CD4-positive, alpha-beta memory T cell (primary cell): ENCODE results near the gene TRAPPC10. TPM values are rescaled to one million over a fixed set of nuclear protein-coding genes. Genes with fewer than 3 reads are reported as not detected.

Source experiments
- CTCF ChIA-PET: fragments of 350-600 bp; sonication (Branson Sonifier 250); formaldehyde crosslinking; loops from one replicate; lab custom pipeline; 2021; ENCODE audit warnings: inconsistent platforms; ENCODE audit not compliant: partially characterized antibody; lab: Charles Lee
- POLR2A ChIA-PET: fragments of 350-600 bp; sonication (Branson Sonifier 250); formaldehyde crosslinking; loops from one replicate; lab custom pipeline; 2021; ENCODE audit not compliant: partially characterized antibody; lab: Charles Lee
- DNase-seq, 5 donors: peaks; one replicate each; pipeline versions ENCODE4 v3.0.0 to v3.0.0-alpha.2; 2020 to 2022; ENCODE audit warnings: mixed read lengths in 1 of 5
- H3K27ac ChIP-seq: one replicate; pipeline ENCODE4 v1.7.0; 2013; ENCODE audit warnings: low read depth, low read length
- H3K27me3 ChIP-seq: 2 replicates; pipeline ENCODE4 v1.7.0; 2013; ENCODE audit warnings: mild to moderate bottlenecking, low read length, moderate library complexity; ENCODE audit not compliant: insufficient read depth
- H3K36me3 ChIP-seq: 2 replicates; pipeline ENCODE4 v1.7.0; 2013; ENCODE audit warnings: mild to moderate bottlenecking, low read length, moderate library complexity; ENCODE audit not compliant: insufficient read depth
- H3K4me1 ChIP-seq: 2 replicates; pipeline ENCODE4 v1.7.0; 2013; ENCODE audit warnings: mild to moderate bottlenecking, low read length, moderate library complexity; ENCODE audit not compliant: insufficient read depth
- H3K4me3 ChIP-seq, 2 donors: one replicate each; pipeline ENCODE4 v1.7.0; 2013; ENCODE audit warnings: low read length in 2 of 2, mild to moderate bottlenecking in 1 of 2
- H3K9me3 ChIP-seq, 2 donors: one replicate each; pipeline ENCODE4 v1.7.0; 2013; ENCODE audit warnings: low read length in 2 of 2, control low read depth in 1 of 2; ENCODE audit not compliant: control insufficient read depth in 1 of 2
- H3K27ac Mint-ChIP-seq, 7 donors: one replicate each; pipeline ENCODE4 v1.8.0; 2020 to 2021; ENCODE audit warnings: mixed read lengths in 7 of 7, mild to moderate bottlenecking in 6 of 7, inconsistent platforms in 3 of 7, moderate library complexity in 3 of 7
- H3K27me3 Mint-ChIP-seq, 2 donors: one replicate each; pipeline ENCODE4 v1.8.0; 2020 to 2021; ENCODE audit warnings: mixed read lengths in 2 of 2
- H3K36me3 Mint-ChIP-seq, 2 donors: one replicate each; pipeline ENCODE4 v1.8.0; 2020 to 2021; ENCODE audit warnings: mixed read lengths in 2 of 2, inconsistent platforms in 1 of 2, mild to moderate bottlenecking in 1 of 2
- H3K4me1 Mint-ChIP-seq, 4 donors: one replicate each; pipeline ENCODE4 v1.8.0; 2020 to 2021; ENCODE audit warnings: mixed read lengths in 4 of 4, mild to moderate bottlenecking in 1 of 4
- H3K4me3 Mint-ChIP-seq, 8 donors: one replicate each; pipeline ENCODE4 v1.8.0; 2020 to 2021; ENCODE audit warnings: mixed read lengths in 8 of 8, mild to moderate bottlenecking in 7 of 8, moderate library complexity in 6 of 8, inconsistent platforms in 3 of 8
- H3K9me3 Mint-ChIP-seq, 8 donors: one replicate each; pipeline ENCODE4 v1.8.0; 2020 to 2021; ENCODE audit warnings: mixed read lengths in 8 of 8, mild to moderate bottlenecking in 5 of 8, inconsistent platforms in 3 of 8, moderate library complexity in 1 of 8
- intact Hi-C: fragments of 100-400 bp; cut with micrococcal nuclease; formaldehyde crosslinking; loops from one replicate; pipeline ENCODE4 v1.15.1; 2023
- polyA plus RNA-seq, 2 donors: library from polyadenylated mRNA; unstranded; fragments of 300-500 nt; fragmentation: Illumina TruSeq; gene quantifications; one replicate each; pipeline ENCODE4 v1.2.3, GENCODE V29; 2021
- total RNA-seq, 2 experiments: library from RNA; stranded (reverse); gene quantifications; one replicate each; pipeline ENCODE4 v1.2.3, GENCODE V29; 2021

The TRAPPC10 gene
- total and polyA plus RNA-seq, 4 experiments from 2014 or later = 17.7 to 95.5 (median 67.2) TPM

GRCh38 chr21:43983390-43983789 lies 28.7 kb upstream of the TRAPPC10 start:
- H3K4me3 Mint-ChIP-seq = no peak overlapping the region
- H3K36me3 Mint-ChIP-seq = peaks cover 0 to 28% of the 10 kb centered on the region in 2 donors
- H3K36me3 ChIP-seq = peaks cover 19% of the 10 kb centered on the region
- intact Hi-C loops = no loop called here
- H3K4me3 ChIP-seq = no peak overlapping the region
- H3K27me3 ChIP-seq = no peaks in the 10 kb centered on the region
- peaks cover 13% of the 10 kb centered on the region for H3K4me1 ChIP-seq
- H3K4me1 Mint-ChIP-seq = peaks cover 9 to 20% (median 14%) of the 10 kb centered on the region in 4 donors
- CTCF ChIA-PET = no interaction called here
- peak overlapping the region in 1 of 7 donors; percentile 42 for H3K27ac Mint-ChIP-seq
- no peaks in the 10 kb centered on the region for H3K9me3 ChIP-seq
- H3K27ac ChIP-seq = no peak overlapping the region
- no peaks in the 10 kb centered on the region for H3K9me3 Mint-ChIP-seq
- POLR2A ChIA-PET = no interaction called here
- no peak for DNase-seq
- H3K27me3 Mint-ChIP-seq = no peaks in the 10 kb centered on the region

- peaks cover 0 to 28% of the 10 kb centered on the region in 2 donors for H3K36me3 Mint-ChIP-seq
- H3K27ac Mint-ChIP-seq = peak overlapping the region in 2 of 7 donors; percentile 42 to 59
Observed at GRCh38 chr21:43983860-43984420, 28.2 kb upstream of the TRAPPC10 start.

GRCh38 chr21:43984905-43985689 lies 27.0 kb upstream of the TRAPPC10 start:
- Histone ChIP-seq H3K36me3 (peaks cover 16% of the 10 kb centered on the region), H3K4me3 (no peak overlapping the region), H3K4me1 (peaks cover 13% of the 10 kb centered on the region), H3K9me3 (no peaks in the 10 kb centered on the region), H3K27me3 (no peaks in the 10 kb centered on the region), H3K27ac (no peak overlapping the region)
- Mint-ChIP-seq H3K4me1 (peaks cover 9 to 20% (median 14%) of the 10 kb centered on the region in 4 donors), H3K27ac (peak overlapping the region; percentile 5 to 83 (median 38)), H3K9me3 (no peaks in the 10 kb centered on the region), H3K4me3 (peak overlapping the region in 2 of 8 donors; percentile 3 to 19), H3K27me3 (no peaks in the 10 kb centered on the region), H3K36me3 (peaks cover 0 to 23% of the 10 kb centered on the region in 2 donors)
- POLR2A ChIA-PET = no interaction called here
- DNase-seq = peak in 1 of 5 donors; percentile 6
- intact Hi-C loops = no loop called here
- CTCF ChIA-PET = interaction anchor here (1.4 kb wide), 1 partner anchor 10 kb away, joined by 5 read pairs; no protein-coding TSS in a partner anchor

More at GRCh38 chr21:43983860-43984420, 28.2 kb upstream of the TRAPPC10 start:
- Histone ChIP-seq H3K9me3 (no peaks in the 10 kb centered on the region), H3K4me3 (no peak overlapping the region), H3K27me3 (no peaks in the 10 kb centered on the region), H3K27ac (no peak overlapping the region), H3K4me1 (peaks cover 13% of the 10 kb centered on the region), H3K36me3 (peaks cover 16% of the 10 kb centered on the region)
- intact Hi-C loops = no loop called here
- Mint-ChIP-seq H3K4me1 (peaks cover 9 to 20% (median 14%) of the 10 kb centered on the region in 4 donors), H3K27me3 (no peaks in the 10 kb centered on the region), H3K4me3 (no peak overlapping the region), H3K9me3 (no peaks in the 10 kb centered on the region)
- ChIA-PET CTCF (interaction anchor here (0.6 to 1.4 kb wide), 2 partner anchors 9 to 1258 kb away, joined by 3 to 5 read pairs; no protein-coding TSS in a partner anchor), POLR2A (no interaction called here)
- no peak for DNase-seq

GRCh38 chr21:43985690-43986251 lies 26.3 kb upstream of the TRAPPC10 start:
- Mint-ChIP-seq H3K4me3 (peak overlapping the region in 2 of 8 donors; percentile 41 to 54), H3K9me3 (no peaks in the 10 kb centered on the region), H3K27ac (peak overlapping the region in 5 of 7 donors; percentile 8 to 83 (median 66)), H3K27me3 (no peaks in the 10 kb centered on the region), H3K4me1 (peaks cover 9 to 20% (median 14%) of the 10 kb centered on the region in 4 donors), H3K36me3 (peaks cover 0 to 20% of the 10 kb centered on the region in 2 donors)
- POLR2A ChIA-PET = no interaction called here
- no peaks in the 10 kb centered on the region for H3K9me3 ChIP-seq
- CTCF ChIA-PET = no interaction called here
- H3K27ac ChIP-seq = no peak overlapping the region
- H3K4me1 ChIP-seq = peaks cover 13% of the 10 kb centered on the region
- no peak for DNase-seq
- peaks cover 10% of the 10 kb centered on the region for H3K36me3 ChIP-seq
- no peak overlapping the region for H3K4me3 ChIP-seq
- no peaks in the 10 kb centered on the region for H3K27me3 ChIP-seq
- intact Hi-C loops = no loop called here

GRCh38 chr21:43986544-43987451 lies 25.3 kb upstream of the TRAPPC10 start:
- peaks cover 13% of the 10 kb centered on the region for H3K4me1 ChIP-seq
- peak overlapping the region in 2 of 7 donors; percentile 15 to 74 for H3K27ac Mint-ChIP-seq

GRCh38 chr21:43987509-43987908 lies 24.6 kb upstream of the TRAPPC10 start:
- intact Hi-C loops = no loop called here
- CTCF ChIA-PET = interaction anchor here (1.3 kb wide), 1 partner anchor 12 kb away, joined by 4 read pairs; no protein-coding TSS in a partner anchor
- DNase-seq = no peak
- peaks cover 9 to 20% (median 14%) of the 10 kb centered on the region in 4 donors for H3K4me1 Mint-ChIP-seq
- H3K27me3 ChIP-seq = no peaks in the 10 kb centered on the region
- POLR2A ChIA-PET = no interaction called here
- peaks cover 13% of the 10 kb centered on the region for H3K4me1 ChIP-seq
- no peaks in the 10 kb centered on the region for H3K36me3 ChIP-seq
- no peak overlapping the region for H3K4me3 ChIP-seq
- no peaks in the 10 kb centered on the region for H3K27me3 Mint-ChIP-seq
- H3K9me3 ChIP-seq = no peaks in the 10 kb centered on the region
- no peak overlapping the region for H3K27ac ChIP-seq
- no peak overlapping the region for H3K27ac Mint-ChIP-seq
- peaks cover 0 to 9% of the 10 kb centered on the region in 2 donors for H3K36me3 Mint-ChIP-seq
- H3K9me3 Mint-ChIP-seq = no peaks in the 10 kb centered on the region
- no peak overlapping the region for H3K4me3 Mint-ChIP-seq

More at GRCh38 chr21:43986544-43987451, 25.3 kb upstream of the TRAPPC10 start:
- Histone ChIP-seq H3K4me3 (no peak overlapping the region), H3K36me3 (no peaks in the 10 kb centered on the region), H3K27ac (no peak overlapping the region), H3K9me3 (no peaks in the 10 kb centered on the region), H3K27me3 (no peaks in the 10 kb centered on the region)
- POLR2A ChIA-PET = no interaction called here
- CTCF ChIA-PET = interaction anchor here (1.3 kb wide), 1 partner anchor 11 kb away, joined by 4 read pairs; no protein-coding TSS in a partner anchor
- no peak for DNase-seq
- intact Hi-C loops = no loop called here
- Mint-ChIP-seq H3K36me3 (peaks cover 0 to 13% of the 10 kb centered on the region in 2 donors), H3K4me1 (peaks cover 9 to 20% (median 14%) of the 10 kb centered on the region in 4 donors), H3K4me3 (no peak overlapping the region), H3K9me3 (no peaks in the 10 kb centered on the region), H3K27me3 (no peaks in the 10 kb centered on the region)
